Peyer's patch (tissue), 4 donors: Measurements from ENCODE around the gene KAZN.

ENCODE experiments used
- POLR2A ChIP-seq, 2 donors: fragments of 450-650 bp; IDR thresholded peaks; one replicate each; pipeline ENCODE4 v1.5.1; 2017; ENCODE audit warnings: antibody characterized with exemption in 2 of 2, mild to moderate bottlenecking in 2 of 2, moderate library complexity in 2 of 2
- TF ChIP-seq, protein P1 (sequence below), 6 experiments: fragments of 450-650 bp in 4 of 6; fragments of 200-600 bp in 2 of 6; sonication (generic) in 1 of 6; IDR thresholded peaks; one replicate each; pipeline ENCODE4 v1.5.1; 2017 to 2019; ENCODE audit warnings: antibody characterized with exemption in 6 of 6, mild to moderate bottlenecking in 3 of 6, moderate library complexity in 1 of 6

DNA sequence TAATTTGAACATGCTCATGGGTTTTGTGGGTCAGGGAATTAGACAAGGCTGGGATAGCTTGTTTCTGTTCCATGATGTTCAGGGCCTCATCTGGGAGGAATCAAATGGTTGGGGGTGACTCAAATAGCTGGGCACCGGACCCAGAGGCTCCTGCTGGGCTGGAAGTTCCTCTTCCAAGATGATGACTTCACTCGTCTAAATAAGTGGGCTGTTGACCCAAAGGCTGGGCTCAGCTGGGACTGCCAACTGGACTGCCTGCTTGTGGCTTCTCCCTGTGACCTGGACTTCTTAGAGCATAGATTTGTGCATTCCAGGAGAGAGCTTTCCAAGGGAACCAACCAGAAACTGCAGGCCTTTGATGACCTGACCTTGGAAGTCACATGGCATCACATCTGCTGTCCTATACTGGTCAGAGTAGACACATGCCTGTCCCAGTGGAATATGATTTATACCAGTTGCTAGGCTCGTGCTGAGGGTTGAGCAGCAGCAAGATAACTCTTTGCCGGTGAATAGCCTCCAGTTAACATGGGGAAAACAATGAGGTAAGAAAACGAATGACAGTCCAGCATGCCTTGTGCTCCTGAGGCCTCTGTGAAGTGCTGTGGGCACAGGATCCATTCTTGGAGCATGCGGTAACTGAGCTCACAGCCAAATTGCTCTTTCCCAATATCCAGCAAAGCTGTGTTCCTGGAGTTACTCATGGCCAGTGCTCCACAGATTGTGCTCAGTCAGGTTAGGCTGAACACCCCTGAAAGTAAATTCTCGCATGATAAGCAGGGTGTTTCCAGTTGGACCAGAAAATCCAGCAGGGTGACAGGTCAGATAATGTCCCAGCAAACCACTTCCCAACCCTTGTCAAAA is 282.2 kb downstream of the KAZN start:
- TF ChIP-seq POLR2A (IDR thresholded peaks at IDR 0.05): no peak
- TF ChIP-seq, protein P1, sequence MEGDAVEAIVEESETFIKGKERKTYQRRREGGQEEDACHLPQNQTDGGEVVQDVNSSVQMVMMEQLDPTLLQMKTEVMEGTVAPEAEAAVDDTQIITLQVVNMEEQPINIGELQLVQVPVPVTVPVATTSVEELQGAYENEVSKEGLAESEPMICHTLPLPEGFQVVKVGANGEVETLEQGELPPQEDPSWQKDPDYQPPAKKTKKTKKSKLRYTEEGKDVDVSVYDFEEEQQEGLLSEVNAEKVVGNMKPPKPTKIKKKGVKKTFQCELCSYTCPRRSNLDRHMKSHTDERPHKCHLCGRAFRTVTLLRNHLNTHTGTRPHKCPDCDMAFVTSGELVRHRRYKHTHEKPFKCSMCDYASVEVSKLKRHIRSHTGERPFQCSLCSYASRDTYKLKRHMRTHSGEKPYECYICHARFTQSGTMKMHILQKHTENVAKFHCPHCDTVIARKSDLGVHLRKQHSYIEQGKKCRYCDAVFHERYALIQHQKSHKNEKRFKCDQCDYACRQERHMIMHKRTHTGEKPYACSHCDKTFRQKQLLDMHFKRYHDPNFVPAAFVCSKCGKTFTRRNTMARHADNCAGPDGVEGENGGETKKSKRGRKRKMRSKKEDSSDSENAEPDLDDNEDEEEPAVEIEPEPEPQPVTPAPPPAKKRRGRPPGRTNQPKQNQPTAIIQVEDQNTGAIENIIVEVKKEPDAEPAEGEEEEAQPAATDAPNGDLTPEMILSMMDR (IDR thresholded peaks at IDR 0.05): no peak
